ENCODE results near the gene RFC2.

RFC2 gene

DNA sequence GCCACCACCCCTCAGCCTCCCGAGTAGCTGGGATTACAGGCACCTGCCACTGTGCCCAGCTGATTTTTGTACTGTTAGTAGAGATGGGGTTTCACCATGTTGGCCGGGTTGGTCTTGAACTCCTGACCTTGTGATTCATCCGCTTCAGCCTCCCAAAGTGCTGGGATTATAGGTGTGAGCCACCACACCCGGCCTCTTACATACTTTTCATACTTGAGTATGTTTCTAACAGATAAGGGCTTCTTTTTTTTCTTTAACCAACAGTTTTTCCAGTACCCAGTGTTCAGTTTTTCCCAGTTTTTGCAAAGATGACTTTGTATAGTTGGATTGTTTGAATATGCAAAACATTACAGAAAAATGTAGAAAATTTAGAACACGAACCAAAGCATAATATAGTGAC lies 72.4 kb downstream of the RFC2 start:
- H3K9me3 Mint-ChIP-seq: no peaks in the 10 kb centered on the region
- TF ChIP-seq, protein P1, sequence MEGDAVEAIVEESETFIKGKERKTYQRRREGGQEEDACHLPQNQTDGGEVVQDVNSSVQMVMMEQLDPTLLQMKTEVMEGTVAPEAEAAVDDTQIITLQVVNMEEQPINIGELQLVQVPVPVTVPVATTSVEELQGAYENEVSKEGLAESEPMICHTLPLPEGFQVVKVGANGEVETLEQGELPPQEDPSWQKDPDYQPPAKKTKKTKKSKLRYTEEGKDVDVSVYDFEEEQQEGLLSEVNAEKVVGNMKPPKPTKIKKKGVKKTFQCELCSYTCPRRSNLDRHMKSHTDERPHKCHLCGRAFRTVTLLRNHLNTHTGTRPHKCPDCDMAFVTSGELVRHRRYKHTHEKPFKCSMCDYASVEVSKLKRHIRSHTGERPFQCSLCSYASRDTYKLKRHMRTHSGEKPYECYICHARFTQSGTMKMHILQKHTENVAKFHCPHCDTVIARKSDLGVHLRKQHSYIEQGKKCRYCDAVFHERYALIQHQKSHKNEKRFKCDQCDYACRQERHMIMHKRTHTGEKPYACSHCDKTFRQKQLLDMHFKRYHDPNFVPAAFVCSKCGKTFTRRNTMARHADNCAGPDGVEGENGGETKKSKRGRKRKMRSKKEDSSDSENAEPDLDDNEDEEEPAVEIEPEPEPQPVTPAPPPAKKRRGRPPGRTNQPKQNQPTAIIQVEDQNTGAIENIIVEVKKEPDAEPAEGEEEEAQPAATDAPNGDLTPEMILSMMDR (IDR thresholded peaks at IDR 0.05): no peak
- no peak overlapping the region for H3K27ac Mint-ChIP-seq
- peaks cover 43% of the 10 kb centered on the region for H3K4me1 Mint-ChIP-seq
- peaks cover 2% of the 10 kb centered on the region for H3K27me3 Mint-ChIP-seq (ENCODE audit: low read depth, poor library complexity)
- DNase-seq: no peak
- peaks cover 36% of the 10 kb centered on the region for H3K36me3 Mint-ChIP-seq (ENCODE audit: low read depth)
- no peak overlapping the region for H3K4me3 Mint-ChIP-seq

All from nephron progenitor cell (in vitro differentiated cells).